Measurements from ENCODE around the gene DAG1.

DAG1 gene

GRCh38 chr3:49530231-49530630 lies 60.2 kb downstream of the DAG1 start:
- Histone ChIP-seq H3K36me3 (ENCODE audit: low read depth) (peaks cover 16% of the 10 kb centered on the region), H3K4me1 (ENCODE audit: insufficient read depth, poor library complexity, severe bottlenecking) (no peaks in the 10 kb centered on the region), H3K4me3 (ENCODE audit: severe bottlenecking) (no peak overlapping the region), H3K27ac (ENCODE audit: poor library complexity, severe bottlenecking) (no peak overlapping the region), H3K9me3 (ENCODE audit: severe bottlenecking) (no peaks in the 10 kb centered on the region), H3K27me3 (ENCODE audit: insufficient read depth, poor library complexity, severe bottlenecking) (no peaks in the 10 kb centered on the region)
- DNase-seq (ENCODE audit: low spot score) = no peak
- no peak for ATAC-seq (ENCODE audit: low read depth)
- TF ChIP-seq, protein P1, sequence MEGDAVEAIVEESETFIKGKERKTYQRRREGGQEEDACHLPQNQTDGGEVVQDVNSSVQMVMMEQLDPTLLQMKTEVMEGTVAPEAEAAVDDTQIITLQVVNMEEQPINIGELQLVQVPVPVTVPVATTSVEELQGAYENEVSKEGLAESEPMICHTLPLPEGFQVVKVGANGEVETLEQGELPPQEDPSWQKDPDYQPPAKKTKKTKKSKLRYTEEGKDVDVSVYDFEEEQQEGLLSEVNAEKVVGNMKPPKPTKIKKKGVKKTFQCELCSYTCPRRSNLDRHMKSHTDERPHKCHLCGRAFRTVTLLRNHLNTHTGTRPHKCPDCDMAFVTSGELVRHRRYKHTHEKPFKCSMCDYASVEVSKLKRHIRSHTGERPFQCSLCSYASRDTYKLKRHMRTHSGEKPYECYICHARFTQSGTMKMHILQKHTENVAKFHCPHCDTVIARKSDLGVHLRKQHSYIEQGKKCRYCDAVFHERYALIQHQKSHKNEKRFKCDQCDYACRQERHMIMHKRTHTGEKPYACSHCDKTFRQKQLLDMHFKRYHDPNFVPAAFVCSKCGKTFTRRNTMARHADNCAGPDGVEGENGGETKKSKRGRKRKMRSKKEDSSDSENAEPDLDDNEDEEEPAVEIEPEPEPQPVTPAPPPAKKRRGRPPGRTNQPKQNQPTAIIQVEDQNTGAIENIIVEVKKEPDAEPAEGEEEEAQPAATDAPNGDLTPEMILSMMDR (IDR thresholded peaks at IDR 0.05; ENCODE audit: poor library complexity, severe bottlenecking) = no peak

GRCh38 chr3:49530701-49531100 lies 60.6 kb downstream of the DAG1 start:
- peaks cover 16% of the 10 kb centered on the region for H3K36me3 ChIP-seq (ENCODE audit: low read depth)
- no peaks in the 10 kb centered on the region for H3K4me1 ChIP-seq (ENCODE audit: insufficient read depth, poor library complexity, severe bottlenecking)
- DNase-seq (ENCODE audit: low spot score) (no peak), ATAC-seq (ENCODE audit: low read depth) (no peak)
- TF ChIP-seq, protein P1 (IDR thresholded peaks at IDR 0.05; ENCODE audit: poor library complexity, severe bottlenecking) = no peak
- no peak overlapping the region for H3K4me3 ChIP-seq (ENCODE audit: severe bottlenecking)
- H3K27ac ChIP-seq (ENCODE audit: poor library complexity, severe bottlenecking) = no peak overlapping the region
- no peaks in the 10 kb centered on the region for H3K9me3 ChIP-seq (ENCODE audit: severe bottlenecking)
- H3K27me3 ChIP-seq (ENCODE audit: insufficient read depth, poor library complexity, severe bottlenecking) = no peaks in the 10 kb centered on the region

DNA sequence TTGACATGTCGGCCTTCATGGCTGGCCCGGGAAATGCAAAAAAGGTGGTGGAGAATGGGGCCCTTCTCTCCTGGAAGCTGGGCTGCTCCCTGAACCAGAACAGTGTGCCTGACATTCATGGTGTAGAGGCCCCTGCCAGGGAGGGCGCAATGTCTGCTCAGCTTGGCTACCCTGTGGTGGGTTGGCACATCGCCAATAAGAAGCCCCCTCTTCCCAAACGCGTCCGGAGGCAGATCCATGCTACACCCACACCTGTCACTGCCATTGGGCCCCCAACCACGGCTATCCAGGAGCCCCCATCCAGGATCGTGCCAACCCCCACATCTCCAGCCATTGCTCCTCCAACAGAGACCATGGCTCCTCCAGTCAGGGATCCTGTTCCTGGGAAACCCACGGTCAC lies 61.2 kb downstream of the DAG1 start:
- Histone ChIP-seq H3K27me3 (ENCODE audit: insufficient read depth, poor library complexity, severe bottlenecking) (no peaks in the 10 kb centered on the region), H3K27ac (ENCODE audit: poor library complexity, severe bottlenecking) (no peak overlapping the region), H3K4me1 (ENCODE audit: insufficient read depth, poor library complexity, severe bottlenecking) (no peaks in the 10 kb centered on the region), H3K36me3 (ENCODE audit: low read depth) (peaks cover 16% of the 10 kb centered on the region), H3K4me3 (ENCODE audit: severe bottlenecking) (no peak overlapping the region), H3K9me3 (ENCODE audit: severe bottlenecking) (no peaks in the 10 kb centered on the region)
- TF ChIP-seq, protein P1 (IDR thresholded peaks at IDR 0.05; ENCODE audit: poor library complexity, severe bottlenecking) = no peak
- ATAC-seq (ENCODE audit: low read depth) (no peak), DNase-seq (ENCODE audit: low spot score) (no peak)

DNA sequence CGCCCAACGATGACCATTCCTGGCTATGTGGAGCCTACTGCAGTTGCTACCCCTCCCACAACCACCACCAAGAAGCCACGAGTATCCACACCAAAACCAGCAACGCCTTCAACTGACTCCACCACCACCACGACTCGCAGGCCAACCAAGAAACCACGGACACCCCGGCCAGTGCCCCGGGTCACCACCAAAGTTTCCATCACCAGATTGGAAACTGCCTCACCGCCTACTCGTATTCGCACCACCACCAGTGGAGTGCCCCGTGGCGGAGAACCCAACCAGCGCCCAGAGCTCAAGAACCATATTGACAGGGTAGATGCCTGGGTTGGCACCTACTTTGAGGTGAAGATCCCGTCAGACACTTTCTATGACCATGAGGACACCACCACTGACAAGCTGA lies 61.6 kb downstream of the DAG1 start:
- Histone ChIP-seq H3K4me1 (ENCODE audit: insufficient read depth, poor library complexity, severe bottlenecking) (no peaks in the 10 kb centered on the region), H3K27ac (ENCODE audit: poor library complexity, severe bottlenecking) (no peak overlapping the region), H3K4me3 (ENCODE audit: severe bottlenecking) (no peak overlapping the region), H3K27me3 (ENCODE audit: insufficient read depth, poor library complexity, severe bottlenecking) (no peaks in the 10 kb centered on the region), H3K9me3 (ENCODE audit: severe bottlenecking) (no peaks in the 10 kb centered on the region), H3K36me3 (ENCODE audit: low read depth) (peaks cover 16% of the 10 kb centered on the region)
- ATAC-seq (ENCODE audit: low read depth) = no peak
- TF ChIP-seq, protein P1 (IDR thresholded peaks at IDR 0.05; ENCODE audit: poor library complexity, severe bottlenecking) = no peak
- DNase-seq (ENCODE audit: low spot score) = no peak

- H3K4me3 ChIP-seq (ENCODE audit: severe bottlenecking) = no peak overlapping the region
- TF ChIP-seq, protein P1 (IDR thresholded peaks at IDR 0.05; ENCODE audit: poor library complexity, severe bottlenecking) = no peak
- no peaks in the 10 kb centered on the region for H3K4me1 ChIP-seq (ENCODE audit: insufficient read depth, poor library complexity, severe bottlenecking)
- no peak for DNase-seq (ENCODE audit: low spot score)
- no peak overlapping the region for H3K27ac ChIP-seq (ENCODE audit: poor library complexity, severe bottlenecking)
- no peak for ATAC-seq (ENCODE audit: low read depth)
- H3K9me3 ChIP-seq (ENCODE audit: severe bottlenecking) = no peaks in the 10 kb centered on the region
- peaks cover 16% of the 10 kb centered on the region for H3K36me3 ChIP-seq (ENCODE audit: low read depth)
- no peaks in the 10 kb centered on the region for H3K27me3 ChIP-seq (ENCODE audit: insufficient read depth, poor library complexity, severe bottlenecking)
Observed at GRCh38 chr3:49533031-49533430, 63.0 kb downstream of the DAG1 start.
